ENCODE measurements around the gene LIME1. TPM values are rescaled to one million over a fixed set of nuclear protein-coding genes. Genes with fewer than 3 reads are reported as not detected.

The LIME1 gene
- total and polyA plus RNA-seq, 8 donors: 2.6 to 46.6 (median 3.5) TPM

GRCh38 chr20:63778857-63779256 is 42.4 kb downstream of the LIME1 start:
- intact Hi-C loops (cut with DNase I): no loop called here
- H3K27ac ChIP-seq: no peak overlapping the region
- DNase-seq (no peak), FAIRE-seq (no peak), ATAC-seq (no peak)
- no peaks in the 10 kb centered on the region for H3K36me3 ChIP-seq
- TF ChIP-seq, protein P1, sequence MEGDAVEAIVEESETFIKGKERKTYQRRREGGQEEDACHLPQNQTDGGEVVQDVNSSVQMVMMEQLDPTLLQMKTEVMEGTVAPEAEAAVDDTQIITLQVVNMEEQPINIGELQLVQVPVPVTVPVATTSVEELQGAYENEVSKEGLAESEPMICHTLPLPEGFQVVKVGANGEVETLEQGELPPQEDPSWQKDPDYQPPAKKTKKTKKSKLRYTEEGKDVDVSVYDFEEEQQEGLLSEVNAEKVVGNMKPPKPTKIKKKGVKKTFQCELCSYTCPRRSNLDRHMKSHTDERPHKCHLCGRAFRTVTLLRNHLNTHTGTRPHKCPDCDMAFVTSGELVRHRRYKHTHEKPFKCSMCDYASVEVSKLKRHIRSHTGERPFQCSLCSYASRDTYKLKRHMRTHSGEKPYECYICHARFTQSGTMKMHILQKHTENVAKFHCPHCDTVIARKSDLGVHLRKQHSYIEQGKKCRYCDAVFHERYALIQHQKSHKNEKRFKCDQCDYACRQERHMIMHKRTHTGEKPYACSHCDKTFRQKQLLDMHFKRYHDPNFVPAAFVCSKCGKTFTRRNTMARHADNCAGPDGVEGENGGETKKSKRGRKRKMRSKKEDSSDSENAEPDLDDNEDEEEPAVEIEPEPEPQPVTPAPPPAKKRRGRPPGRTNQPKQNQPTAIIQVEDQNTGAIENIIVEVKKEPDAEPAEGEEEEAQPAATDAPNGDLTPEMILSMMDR (IDR thresholded peaks at IDR 0.05): no peak
- no peak overlapping the region for H3K4me3 ChIP-seq
- no peaks in the 10 kb centered on the region for H3K27me3 ChIP-seq
- H3K4me1 ChIP-seq: peaks cover 0 to 2% (median 0%) of the 10 kb centered on the region in 3 donors
- WGBS, 2 donors: 87% methylated on average over 9 of the region's 9 CpGs
- H3K9me3 ChIP-seq: no peaks in the 10 kb centered on the region

- H3K36me3 ChIP-seq: no peaks in the 10 kb centered on the region
- no peaks in the 10 kb centered on the region for H3K4me1 ChIP-seq
- DNase-seq: no peak
- no peaks in the 10 kb centered on the region for H3K9me3 ChIP-seq
- FAIRE-seq: no peak
- TF ChIP-seq, protein P1 (IDR thresholded peaks at IDR 0.05): no peak
- intact Hi-C loops (cut with DNase I): loop anchor here in 1 of 3 donors (5.0 kb wide), 1 partner anchor 191 kb away; no protein-coding TSS in a partner anchor
- ATAC-seq: no peak
- H3K4me3 ChIP-seq: no peak overlapping the region
- no peak overlapping the region for H3K27ac ChIP-seq
- H3K27me3 ChIP-seq: no peaks in the 10 kb centered on the region
- 82 to 83% methylated on average over 14 of the region's 14 CpGs for WGBS, 2 donors
Observed at GRCh38 chr20:63781181-63781580, 44.7 kb downstream of the LIME1 start.

DNA sequence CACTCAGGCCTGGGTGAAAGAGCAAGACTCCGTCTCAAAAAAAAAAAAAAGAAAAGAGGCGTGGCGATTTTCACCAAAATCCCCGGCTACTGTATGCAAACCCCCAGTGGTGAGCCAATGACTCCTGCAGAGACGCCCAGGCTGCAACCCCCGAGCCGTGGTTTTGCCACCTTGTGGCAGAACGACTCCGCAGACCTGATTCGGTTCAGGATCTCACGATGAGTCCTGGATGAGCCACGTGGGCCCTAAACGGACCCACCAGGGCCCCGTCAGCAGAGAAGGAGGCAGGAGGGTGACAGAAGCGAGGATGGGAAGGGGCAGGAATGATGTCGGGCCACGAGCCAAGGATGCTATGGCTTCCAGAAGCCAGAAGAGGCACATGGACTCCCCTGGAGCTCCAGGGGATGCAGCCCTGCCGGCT is 45.6 kb downstream of the LIME1 start:
- Histone ChIP-seq H3K4me1 (no peaks in the 10 kb centered on the region), H3K4me3 (no peak overlapping the region), H3K27me3 (no peaks in the 10 kb centered on the region), H3K9me3 (no peaks in the 10 kb centered on the region), H3K36me3 (no peaks in the 10 kb centered on the region), H3K27ac (no peak overlapping the region)
- FAIRE-seq (no peak), ATAC-seq (no peak), DNase-seq (no peak)
- TF ChIP-seq, protein P1 (IDR thresholded peaks at IDR 0.05): no peak
- intact Hi-C loops (cut with DNase I): loop anchor here in 1 of 3 donors (5.0 kb wide), 1 partner anchor 190 kb away; no protein-coding TSS in a partner anchor
- 70 to 73% methylated on average over 16 to 17 of the region's 18 CpGs for WGBS, 2 donors

GRCh38 chr20:63782521-63782971 is 46.1 kb downstream of the LIME1 start:
- ATAC-seq (no peak), DNase-seq (no peak), FAIRE-seq (no peak)
- Histone ChIP-seq H3K36me3 (no peaks in the 10 kb centered on the region), H3K27ac (no peak overlapping the region), H3K4me1 (no peaks in the 10 kb centered on the region), H3K9me3 (no peaks in the 10 kb centered on the region), H3K27me3 (no peaks in the 10 kb centered on the region), H3K4me3 (no peak overlapping the region)
- WGBS, 2 donors: 80 to 88% methylated on average over 12 of the region's 12 CpGs
- intact Hi-C loops (cut with DNase I): loop anchor here in 1 of 3 donors (5.0 kb wide), 1 partner anchor 190 kb away; no protein-coding TSS in a partner anchor
- TF ChIP-seq, protein P1 (IDR thresholded peaks at IDR 0.05): no peak

DNA sequence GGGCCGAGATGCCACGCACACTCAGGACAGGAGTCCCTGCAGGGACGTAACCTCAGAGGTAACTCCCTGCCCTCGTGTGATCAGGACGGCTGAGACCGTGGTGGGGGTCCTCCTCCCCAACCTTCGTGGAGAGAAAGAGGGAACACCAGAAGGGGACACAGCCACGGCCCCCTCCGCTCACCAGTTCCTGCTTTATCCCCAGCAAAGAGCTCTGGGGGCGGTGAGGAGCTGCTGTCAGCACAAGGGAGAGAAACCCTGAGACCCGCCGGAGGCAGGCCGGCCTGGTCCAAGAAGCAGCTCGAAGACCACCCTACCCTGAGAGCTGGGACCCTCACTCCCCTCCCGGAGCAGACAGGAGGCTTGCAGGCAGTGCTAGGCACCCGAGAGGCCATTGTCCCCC is 47.5 kb downstream of the LIME1 start:
- Histone ChIP-seq H3K36me3 (no peaks in the 10 kb centered on the region), H3K4me1 (no peaks in the 10 kb centered on the region), H3K4me3 (no peak overlapping the region), H3K9me3 (no peaks in the 10 kb centered on the region), H3K27ac (no peak overlapping the region), H3K27me3 (no peaks in the 10 kb centered on the region)
- intact Hi-C loops (cut with DNase I): loop anchor here in 1 of 3 donors (5.0 kb wide), 1 partner anchor 188 kb away; no protein-coding TSS in a partner anchor
- 78 to 83% methylated on average over 16 of the region's 16 CpGs for WGBS, 2 donors
- FAIRE-seq (no peak), ATAC-seq (no peak), DNase-seq (no peak)
- TF ChIP-seq, protein P1 (IDR thresholded peaks at IDR 0.05): no peak
